Astrocyte (in vitro differentiated cells and primary cell): Measurements from ENCODE around the gene ZFPM1. TPM values are rescaled to one million over a fixed set of nuclear protein-coding genes. Genes with fewer than 3 reads are reported as not detected.
A peak's percentile ranks its signal among the peaks of the same experiment; 100 is the strongest.

Experiments
- DNase-seq: peaks from one replicate; pipeline ENCODE4 v3.0.0-alpha.2; 2010; ENCODE audit warnings: low read depth
- FAIRE-seq: peaks from 2 replicates; lab custom pipeline; 2011; peaks lifted over from hg19 to GRCh38; lab: Jason Lieb, UNC
- H2AFZ ChIP-seq: 2 replicates; pipeline ENCODE4 v1.6.0; 2012; ENCODE audit warnings: low read depth, low read length, inconsistent platforms
- H3K27ac ChIP-seq: 2 replicates; pipeline ENCODE4 v1.5.1; 2011; ENCODE audit warnings: low read depth, low read length, inconsistent platforms
- H3K27me3 ChIP-seq: 2 replicates; pipeline ENCODE4 v1.6.0; 2011; ENCODE audit warnings: low read length, inconsistent platforms; ENCODE audit not compliant: insufficient read depth
- H3K36me3 ChIP-seq: 2 replicates; pipeline ENCODE4 v1.5.1; 2011; ENCODE audit warnings: low read length, inconsistent platforms; ENCODE audit not compliant: insufficient read depth
- H3K4me1 ChIP-seq: 2 replicates; pipeline ENCODE4 v1.5.1; 2011; ENCODE audit warnings: low read length, inconsistent platforms; ENCODE audit not compliant: insufficient read depth
- H3K4me2 ChIP-seq: 2 replicates; pipeline ENCODE4 v1.6.0; 2012; ENCODE audit warnings: low read length, inconsistent platforms
- H3K4me3 ChIP-seq: 2 replicates; pipeline ENCODE4 v1.5.1; 2011; ENCODE audit warnings: low read depth, mild to moderate bottlenecking, low read length, inconsistent platforms; ENCODE audit not compliant: insufficient read depth
- H3K79me2 ChIP-seq: 2 replicates; pipeline ENCODE4 v1.6.0; 2012; ENCODE audit warnings: mild to moderate bottlenecking, low read length, inconsistent platforms; ENCODE audit not compliant: insufficient read depth
- H3K9ac ChIP-seq: 2 replicates; pipeline ENCODE4 v1.6.0; 2012; ENCODE audit warnings: mild to moderate bottlenecking, low read length, inconsistent platforms
- H3K9me3 ChIP-seq: 2 replicates; pipeline ENCODE4 v1.5.1; 2012; ENCODE audit warnings: low read depth, mild to moderate bottlenecking, low read length, inconsistent platforms; ENCODE audit not compliant: insufficient read depth
- H4K20me1 ChIP-seq: 2 replicates; pipeline ENCODE4 v1.6.0; 2012; ENCODE audit warnings: low read length, inconsistent platforms; ENCODE audit not compliant: insufficient read depth
- H3K27ac Mint-ChIP-seq: one replicate; pipeline ENCODE4 v1.8.0; 2021; ENCODE audit warnings: mild to moderate bottlenecking, mixed read lengths; ENCODE audit not compliant: unreplicated experiment
- H3K27me3 Mint-ChIP-seq: one replicate; pipeline ENCODE4 v1.8.0; 2021; ENCODE audit warnings: low read depth, mixed read lengths; ENCODE audit not compliant: unreplicated experiment
- H3K36me3 Mint-ChIP-seq: one replicate; pipeline ENCODE4 v1.8.0; 2021; ENCODE audit warnings: low read depth, mixed read lengths; ENCODE audit not compliant: unreplicated experiment
- H3K4me1 Mint-ChIP-seq: one replicate; pipeline ENCODE4 v1.8.0; 2021; ENCODE audit warnings: low read depth, mixed read lengths; ENCODE audit not compliant: unreplicated experiment
- H3K4me3 Mint-ChIP-seq: one replicate; pipeline ENCODE4 v1.8.0; 2021; ENCODE audit warnings: mild to moderate bottlenecking, moderate library complexity, mixed read lengths; ENCODE audit not compliant: unreplicated experiment
- H3K9me3 Mint-ChIP-seq: one replicate; pipeline ENCODE4 v1.8.0; 2021; ENCODE audit warnings: mild to moderate bottlenecking, mixed read lengths; ENCODE audit not compliant: unreplicated experiment
- EZH2 ChIP-seq: IDR thresholded peaks from 2 replicates; pipeline ENCODE4 v1.6.1; 2012; ENCODE audit warnings: mild to moderate bottlenecking, low read length, inconsistent platforms; ENCODE audit not compliant: insufficient read depth
- total RNA-seq: library from RNA; stranded (reverse); gene quantifications from 2 replicates; pipeline ENCODE4 v1.2.1, GENCODE V29; 2021
- TF ChIP-seq, protein P1 (sequence below): IDR thresholded peaks from 2 replicates; pipeline ENCODE4 v1.5.1; 2011; ENCODE audit warnings: low read depth, mild to moderate bottlenecking, inconsistent platforms, low read length, moderate library complexity; ENCODE audit not compliant: insufficient read depth

The ZFPM1 gene
- total RNA-seq, 1 donor from 2014 or later: 8.6 TPM

DNA sequence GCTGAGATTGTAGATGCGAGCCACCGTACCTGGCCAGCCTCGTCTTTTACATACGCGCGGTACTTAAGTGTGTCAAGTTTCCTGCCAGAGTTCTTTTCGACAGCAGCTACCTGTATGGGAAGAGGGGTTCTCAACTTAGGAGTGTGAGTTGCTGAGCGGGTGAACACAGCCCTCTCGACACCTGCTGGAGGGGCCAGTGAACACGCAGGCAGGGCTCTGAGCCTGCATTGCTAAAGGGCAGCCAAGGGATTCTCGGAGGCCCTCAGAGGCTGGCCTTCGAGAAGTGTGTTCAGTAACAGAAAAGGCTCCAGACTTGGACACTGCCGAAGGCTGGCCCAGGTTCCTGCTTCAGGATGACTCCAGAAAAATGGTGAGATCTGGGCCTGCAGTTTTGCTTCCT, 123.2 kb downstream of the ZFPM1 start:
- Mint-ChIP-seq H3K36me3 (peaks cover 7% of the 10 kb centered on the region), H3K4me3 (peak overlapping the region; percentile 23), H3K9me3 (no peaks in the 10 kb centered on the region), H3K27ac (no peak overlapping the region), H3K4me1 (peaks cover 6% of the 10 kb centered on the region), H3K27me3 (no peaks in the 10 kb centered on the region)
- no peak for TF ChIP-seq EZH2
- TF ChIP-seq, protein P1, sequence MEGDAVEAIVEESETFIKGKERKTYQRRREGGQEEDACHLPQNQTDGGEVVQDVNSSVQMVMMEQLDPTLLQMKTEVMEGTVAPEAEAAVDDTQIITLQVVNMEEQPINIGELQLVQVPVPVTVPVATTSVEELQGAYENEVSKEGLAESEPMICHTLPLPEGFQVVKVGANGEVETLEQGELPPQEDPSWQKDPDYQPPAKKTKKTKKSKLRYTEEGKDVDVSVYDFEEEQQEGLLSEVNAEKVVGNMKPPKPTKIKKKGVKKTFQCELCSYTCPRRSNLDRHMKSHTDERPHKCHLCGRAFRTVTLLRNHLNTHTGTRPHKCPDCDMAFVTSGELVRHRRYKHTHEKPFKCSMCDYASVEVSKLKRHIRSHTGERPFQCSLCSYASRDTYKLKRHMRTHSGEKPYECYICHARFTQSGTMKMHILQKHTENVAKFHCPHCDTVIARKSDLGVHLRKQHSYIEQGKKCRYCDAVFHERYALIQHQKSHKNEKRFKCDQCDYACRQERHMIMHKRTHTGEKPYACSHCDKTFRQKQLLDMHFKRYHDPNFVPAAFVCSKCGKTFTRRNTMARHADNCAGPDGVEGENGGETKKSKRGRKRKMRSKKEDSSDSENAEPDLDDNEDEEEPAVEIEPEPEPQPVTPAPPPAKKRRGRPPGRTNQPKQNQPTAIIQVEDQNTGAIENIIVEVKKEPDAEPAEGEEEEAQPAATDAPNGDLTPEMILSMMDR: no peak
- Histone ChIP-seq H3K36me3 (peaks cover 22% of the 10 kb centered on the region), H2AFZ (no peak overlapping the region), H3K27me3 (no peaks in the 10 kb centered on the region), H3K27ac (no peak overlapping the region), H3K4me3 (no peak overlapping the region), H3K4me2 (no peak overlapping the region), H3K9ac (no peak overlapping the region), H3K9me3 (no peaks in the 10 kb centered on the region), H4K20me1 (peaks cover 91% of the 10 kb centered on the region), H3K4me1 (peaks cover 3% of the 10 kb centered on the region), H3K79me2 (peaks cover 100% of the 10 kb centered on the region)
- no peak for DNase-seq
- FAIRE-seq: no peak

DNA sequence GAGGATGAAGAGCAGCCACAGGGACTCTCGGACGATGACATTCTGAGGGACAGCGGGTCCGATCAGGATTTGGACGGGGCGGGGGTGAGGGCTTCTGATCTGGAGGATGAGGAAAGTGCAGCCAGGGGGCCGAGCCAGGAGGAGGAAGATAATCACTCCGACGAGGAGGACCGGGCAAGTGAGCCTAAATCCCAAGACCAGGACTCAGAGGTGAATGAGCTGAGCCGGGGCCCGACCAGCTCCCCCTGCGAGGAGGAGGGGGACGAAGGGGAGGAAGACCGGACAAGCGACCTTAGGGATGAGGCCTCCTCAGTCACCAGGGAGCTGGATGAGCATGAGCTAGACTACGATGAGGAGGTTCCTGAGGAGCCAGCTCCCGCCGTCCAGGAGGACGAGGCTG, 124.1 kb downstream of the ZFPM1 start:
- H3K27ac Mint-ChIP-seq: peak overlapping the region; percentile 26
- H3K36me3 Mint-ChIP-seq: peaks cover 10% of the 10 kb centered on the region
- no peaks in the 10 kb centered on the region for H3K9me3 Mint-ChIP-seq
- Histone ChIP-seq H3K4me3 (no peak overlapping the region), H3K27me3 (no peaks in the 10 kb centered on the region), H3K27ac (no peak overlapping the region), H3K4me1 (no peaks in the 10 kb centered on the region), H3K36me3 (peaks cover 22% of the 10 kb centered on the region), H4K20me1 (peaks cover 90% of the 10 kb centered on the region), H2AFZ (no peak overlapping the region), H3K9me3 (no peaks in the 10 kb centered on the region), H3K4me2 (no peak overlapping the region), H3K79me2 (peaks cover 99% of the 10 kb centered on the region), H3K9ac (no peak overlapping the region)
- no peak for TF ChIP-seq EZH2
- H3K27me3 Mint-ChIP-seq: no peaks in the 10 kb centered on the region
- no peak for FAIRE-seq
- no peak overlapping the region for H3K4me3 Mint-ChIP-seq
- no peak for DNase-seq
- no peaks in the 10 kb centered on the region for H3K4me1 Mint-ChIP-seq

DNA sequence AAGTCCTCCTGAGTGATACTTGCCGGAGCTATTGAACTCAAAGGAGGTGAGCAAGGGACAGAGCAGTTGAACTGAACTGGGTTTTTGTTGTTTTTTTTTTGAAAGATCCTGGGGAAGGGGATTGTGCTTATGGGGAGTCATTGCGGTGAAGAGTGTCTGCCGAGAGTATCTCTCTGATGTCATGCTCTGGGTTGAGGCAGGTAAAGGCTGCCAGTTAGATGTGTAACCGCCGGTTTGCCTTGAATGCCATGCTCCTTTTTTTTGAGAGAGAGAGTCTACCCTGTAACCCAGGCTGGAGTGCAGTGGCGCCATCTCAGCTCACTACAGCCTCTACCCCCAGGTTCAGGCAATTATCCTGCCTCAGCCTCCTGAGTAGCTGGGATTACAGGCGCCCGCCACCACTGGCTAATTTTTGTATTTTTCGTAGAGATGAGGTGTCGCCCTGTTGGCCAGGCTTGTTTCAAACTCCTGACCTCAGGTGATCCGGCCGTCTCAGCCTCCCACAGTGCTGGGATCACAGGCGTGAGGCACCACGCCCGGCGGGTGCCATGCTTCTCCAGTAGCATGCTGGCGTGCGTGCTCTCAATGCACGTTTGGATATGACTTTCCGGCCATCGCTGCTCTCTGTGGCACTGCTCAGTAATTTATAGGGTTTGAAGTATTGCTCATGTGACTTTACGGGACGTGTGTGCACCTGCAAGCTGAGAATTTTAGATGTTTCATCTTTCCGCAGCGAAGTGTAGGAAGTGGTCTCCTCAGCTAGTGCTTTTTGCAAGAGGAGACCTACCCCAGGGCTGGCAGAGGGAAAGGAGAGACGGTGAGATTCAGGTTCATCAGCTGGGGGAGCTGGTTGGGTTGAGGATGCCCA, 125.6 kb downstream of the ZFPM1 start:
- no peaks in the 10 kb centered on the region for H3K9me3 Mint-ChIP-seq
- Histone ChIP-seq H3K9me3 (no peaks in the 10 kb centered on the region), H3K4me1 (no peaks in the 10 kb centered on the region), H3K27me3 (no peaks in the 10 kb centered on the region), H3K4me3 (no peak overlapping the region), H3K79me2 (peaks cover 99% of the 10 kb centered on the region), H4K20me1 (peaks cover 89% of the 10 kb centered on the region), H2AFZ (no peak overlapping the region), H3K27ac (no peak overlapping the region), H3K36me3 (peaks cover 22% of the 10 kb centered on the region), H3K9ac (no peak overlapping the region), H3K4me2 (no peak overlapping the region)
- TF ChIP-seq, protein P1: no peak
- no peak for TF ChIP-seq EZH2
- DNase-seq: no peak
- FAIRE-seq: no peak
- H3K27ac Mint-ChIP-seq: no peak overlapping the region
- no peaks in the 10 kb centered on the region for H3K4me1 Mint-ChIP-seq
- H3K27me3 Mint-ChIP-seq: no peaks in the 10 kb centered on the region
- H3K4me3 Mint-ChIP-seq: no peak overlapping the region
- peaks cover 10% of the 10 kb centered on the region for H3K36me3 Mint-ChIP-seq
